OCI-LY1 (cell line): ENCODE results near the gene NT5C2.

Experiments used
- EZH2 ChIP-seq: fragments of 200-600 bp; sonication (generic), shearing (Covaris generic); IDR thresholded peaks from 2 replicates; pipeline ENCODE4 v1.8.0; 2017; ENCODE audit warnings: borderline replicate concordance, mixed run types, mild to moderate bottlenecking, antibody characterized with exemption, low read length, moderate library complexity, mixed read lengths
- TF ChIP-seq, protein P1 (sequence below): fragments of 200-600 bp; sonication (generic), shearing (Covaris generic); IDR thresholded peaks from 2 replicates; pipeline ENCODE4 v1.5.1; 2017; ENCODE audit warnings: mild to moderate bottlenecking, antibody characterized with exemption, low read length, moderate library complexity, mixed read lengths

DNA sequence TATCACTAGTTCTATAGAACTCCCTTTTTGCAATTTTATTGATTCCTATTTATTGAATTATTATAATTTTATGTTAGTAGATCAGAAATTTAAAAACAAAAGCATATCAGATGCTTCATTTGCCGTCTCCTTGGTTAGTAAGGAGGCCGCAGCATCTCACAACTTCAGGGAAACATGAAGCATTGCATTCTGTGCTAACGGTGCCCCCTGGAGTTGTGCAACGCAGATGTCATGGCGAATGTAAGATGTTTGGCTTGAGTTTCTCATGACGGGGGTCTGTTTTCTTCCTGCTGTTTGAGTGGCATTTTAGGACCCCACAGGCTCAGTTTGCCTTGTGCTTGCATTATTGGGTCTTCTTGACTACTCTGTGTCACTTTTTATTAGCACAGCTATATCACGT is 150.2 kb downstream of the NT5C2 start:
- TF ChIP-seq, protein P1, sequence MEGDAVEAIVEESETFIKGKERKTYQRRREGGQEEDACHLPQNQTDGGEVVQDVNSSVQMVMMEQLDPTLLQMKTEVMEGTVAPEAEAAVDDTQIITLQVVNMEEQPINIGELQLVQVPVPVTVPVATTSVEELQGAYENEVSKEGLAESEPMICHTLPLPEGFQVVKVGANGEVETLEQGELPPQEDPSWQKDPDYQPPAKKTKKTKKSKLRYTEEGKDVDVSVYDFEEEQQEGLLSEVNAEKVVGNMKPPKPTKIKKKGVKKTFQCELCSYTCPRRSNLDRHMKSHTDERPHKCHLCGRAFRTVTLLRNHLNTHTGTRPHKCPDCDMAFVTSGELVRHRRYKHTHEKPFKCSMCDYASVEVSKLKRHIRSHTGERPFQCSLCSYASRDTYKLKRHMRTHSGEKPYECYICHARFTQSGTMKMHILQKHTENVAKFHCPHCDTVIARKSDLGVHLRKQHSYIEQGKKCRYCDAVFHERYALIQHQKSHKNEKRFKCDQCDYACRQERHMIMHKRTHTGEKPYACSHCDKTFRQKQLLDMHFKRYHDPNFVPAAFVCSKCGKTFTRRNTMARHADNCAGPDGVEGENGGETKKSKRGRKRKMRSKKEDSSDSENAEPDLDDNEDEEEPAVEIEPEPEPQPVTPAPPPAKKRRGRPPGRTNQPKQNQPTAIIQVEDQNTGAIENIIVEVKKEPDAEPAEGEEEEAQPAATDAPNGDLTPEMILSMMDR = no peak
- TF ChIP-seq EZH2 = no peak
